Measurements from ENCODE around the gene BCL2L14.

DNA sequence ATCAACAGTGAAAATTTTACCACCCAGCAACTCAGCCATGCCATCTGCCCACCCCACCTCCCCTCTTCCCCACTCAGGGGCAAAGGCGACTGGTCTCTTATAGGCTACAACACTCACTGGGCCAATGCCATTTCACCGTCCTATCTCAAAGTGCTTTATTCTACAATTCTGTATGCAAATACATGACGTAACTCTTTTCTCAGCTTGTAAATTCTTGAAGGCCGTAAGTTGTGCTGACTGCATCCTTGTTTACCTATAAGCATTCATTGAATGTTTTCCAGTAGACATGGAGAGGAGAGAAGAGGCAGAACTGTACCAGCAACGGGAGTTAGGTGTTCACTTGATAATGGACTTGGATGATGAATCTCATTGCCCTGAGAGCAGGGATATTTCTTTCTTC lies 15.6 kb downstream of the BCL2L14 start:
- TF ChIP-seq, protein P1, sequence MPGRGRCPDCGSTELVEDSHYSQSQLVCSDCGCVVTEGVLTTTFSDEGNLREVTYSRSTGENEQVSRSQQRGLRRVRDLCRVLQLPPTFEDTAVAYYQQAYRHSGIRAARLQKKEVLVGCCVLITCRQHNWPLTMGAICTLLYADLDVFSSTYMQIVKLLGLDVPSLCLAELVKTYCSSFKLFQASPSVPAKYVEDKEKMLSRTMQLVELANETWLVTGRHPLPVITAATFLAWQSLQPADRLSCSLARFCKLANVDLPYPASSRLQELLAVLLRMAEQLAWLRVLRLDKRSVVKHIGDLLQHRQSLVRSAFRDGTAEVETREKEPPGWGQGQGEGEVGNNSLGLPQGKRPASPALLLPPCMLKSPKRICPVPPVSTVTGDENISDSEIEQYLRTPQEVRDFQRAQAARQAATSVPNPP (IDR thresholded peaks at IDR 0.05; ENCODE audit: borderline replicate concordance, insufficient read depth, insufficient read length) = no peak
- no peak for TF ChIP-seq SMC3 (conservative IDR thresholded peaks at IDR 0.05; ENCODE audit: insufficient read depth, low read depth, low read length)
- no peak for TF ChIP-seq SREBF2 (CRISPR knock-in tag; IDR thresholded peaks at IDR 0.05)
- no peak for TF ChIP-seq MXI1 (IDR thresholded peaks at IDR 0.05; ENCODE audit: low read depth, low read length)
- no peak for TF ChIP-seq PML (IDR thresholded peaks at IDR 0.05; ENCODE audit: low read length)
- TF ChIP-seq PTBP1 (IDR thresholded peaks at IDR 0.05; ENCODE audit: low read depth, low read length) = no peak
- TF ChIP-seq, protein P2, sequence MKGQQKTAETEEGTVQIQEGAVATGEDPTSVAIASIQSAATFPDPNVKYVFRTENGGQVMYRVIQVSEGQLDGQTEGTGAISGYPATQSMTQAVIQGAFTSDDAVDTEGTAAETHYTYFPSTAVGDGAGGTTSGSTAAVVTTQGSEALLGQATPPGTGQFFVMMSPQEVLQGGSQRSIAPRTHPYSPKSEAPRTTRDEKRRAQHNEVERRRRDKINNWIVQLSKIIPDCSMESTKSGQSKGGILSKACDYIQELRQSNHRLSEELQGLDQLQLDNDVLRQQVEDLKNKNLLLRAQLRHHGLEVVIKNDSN (CRISPR knock-in tag; IDR thresholded peaks at IDR 0.05) = no peak
- TF ChIP-seq, protein P3, sequence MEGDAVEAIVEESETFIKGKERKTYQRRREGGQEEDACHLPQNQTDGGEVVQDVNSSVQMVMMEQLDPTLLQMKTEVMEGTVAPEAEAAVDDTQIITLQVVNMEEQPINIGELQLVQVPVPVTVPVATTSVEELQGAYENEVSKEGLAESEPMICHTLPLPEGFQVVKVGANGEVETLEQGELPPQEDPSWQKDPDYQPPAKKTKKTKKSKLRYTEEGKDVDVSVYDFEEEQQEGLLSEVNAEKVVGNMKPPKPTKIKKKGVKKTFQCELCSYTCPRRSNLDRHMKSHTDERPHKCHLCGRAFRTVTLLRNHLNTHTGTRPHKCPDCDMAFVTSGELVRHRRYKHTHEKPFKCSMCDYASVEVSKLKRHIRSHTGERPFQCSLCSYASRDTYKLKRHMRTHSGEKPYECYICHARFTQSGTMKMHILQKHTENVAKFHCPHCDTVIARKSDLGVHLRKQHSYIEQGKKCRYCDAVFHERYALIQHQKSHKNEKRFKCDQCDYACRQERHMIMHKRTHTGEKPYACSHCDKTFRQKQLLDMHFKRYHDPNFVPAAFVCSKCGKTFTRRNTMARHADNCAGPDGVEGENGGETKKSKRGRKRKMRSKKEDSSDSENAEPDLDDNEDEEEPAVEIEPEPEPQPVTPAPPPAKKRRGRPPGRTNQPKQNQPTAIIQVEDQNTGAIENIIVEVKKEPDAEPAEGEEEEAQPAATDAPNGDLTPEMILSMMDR (IDR thresholded peaks at IDR 0.05 in 2 of 3, conservative IDR thresholded peaks at IDR 0.05 in 1 of 3; ENCODE audit: insufficient read depth in 2 of 3, low read depth in 1 of 3, low read length in 3 of 3) = no peak
- TF ChIP-seq, protein P4, sequence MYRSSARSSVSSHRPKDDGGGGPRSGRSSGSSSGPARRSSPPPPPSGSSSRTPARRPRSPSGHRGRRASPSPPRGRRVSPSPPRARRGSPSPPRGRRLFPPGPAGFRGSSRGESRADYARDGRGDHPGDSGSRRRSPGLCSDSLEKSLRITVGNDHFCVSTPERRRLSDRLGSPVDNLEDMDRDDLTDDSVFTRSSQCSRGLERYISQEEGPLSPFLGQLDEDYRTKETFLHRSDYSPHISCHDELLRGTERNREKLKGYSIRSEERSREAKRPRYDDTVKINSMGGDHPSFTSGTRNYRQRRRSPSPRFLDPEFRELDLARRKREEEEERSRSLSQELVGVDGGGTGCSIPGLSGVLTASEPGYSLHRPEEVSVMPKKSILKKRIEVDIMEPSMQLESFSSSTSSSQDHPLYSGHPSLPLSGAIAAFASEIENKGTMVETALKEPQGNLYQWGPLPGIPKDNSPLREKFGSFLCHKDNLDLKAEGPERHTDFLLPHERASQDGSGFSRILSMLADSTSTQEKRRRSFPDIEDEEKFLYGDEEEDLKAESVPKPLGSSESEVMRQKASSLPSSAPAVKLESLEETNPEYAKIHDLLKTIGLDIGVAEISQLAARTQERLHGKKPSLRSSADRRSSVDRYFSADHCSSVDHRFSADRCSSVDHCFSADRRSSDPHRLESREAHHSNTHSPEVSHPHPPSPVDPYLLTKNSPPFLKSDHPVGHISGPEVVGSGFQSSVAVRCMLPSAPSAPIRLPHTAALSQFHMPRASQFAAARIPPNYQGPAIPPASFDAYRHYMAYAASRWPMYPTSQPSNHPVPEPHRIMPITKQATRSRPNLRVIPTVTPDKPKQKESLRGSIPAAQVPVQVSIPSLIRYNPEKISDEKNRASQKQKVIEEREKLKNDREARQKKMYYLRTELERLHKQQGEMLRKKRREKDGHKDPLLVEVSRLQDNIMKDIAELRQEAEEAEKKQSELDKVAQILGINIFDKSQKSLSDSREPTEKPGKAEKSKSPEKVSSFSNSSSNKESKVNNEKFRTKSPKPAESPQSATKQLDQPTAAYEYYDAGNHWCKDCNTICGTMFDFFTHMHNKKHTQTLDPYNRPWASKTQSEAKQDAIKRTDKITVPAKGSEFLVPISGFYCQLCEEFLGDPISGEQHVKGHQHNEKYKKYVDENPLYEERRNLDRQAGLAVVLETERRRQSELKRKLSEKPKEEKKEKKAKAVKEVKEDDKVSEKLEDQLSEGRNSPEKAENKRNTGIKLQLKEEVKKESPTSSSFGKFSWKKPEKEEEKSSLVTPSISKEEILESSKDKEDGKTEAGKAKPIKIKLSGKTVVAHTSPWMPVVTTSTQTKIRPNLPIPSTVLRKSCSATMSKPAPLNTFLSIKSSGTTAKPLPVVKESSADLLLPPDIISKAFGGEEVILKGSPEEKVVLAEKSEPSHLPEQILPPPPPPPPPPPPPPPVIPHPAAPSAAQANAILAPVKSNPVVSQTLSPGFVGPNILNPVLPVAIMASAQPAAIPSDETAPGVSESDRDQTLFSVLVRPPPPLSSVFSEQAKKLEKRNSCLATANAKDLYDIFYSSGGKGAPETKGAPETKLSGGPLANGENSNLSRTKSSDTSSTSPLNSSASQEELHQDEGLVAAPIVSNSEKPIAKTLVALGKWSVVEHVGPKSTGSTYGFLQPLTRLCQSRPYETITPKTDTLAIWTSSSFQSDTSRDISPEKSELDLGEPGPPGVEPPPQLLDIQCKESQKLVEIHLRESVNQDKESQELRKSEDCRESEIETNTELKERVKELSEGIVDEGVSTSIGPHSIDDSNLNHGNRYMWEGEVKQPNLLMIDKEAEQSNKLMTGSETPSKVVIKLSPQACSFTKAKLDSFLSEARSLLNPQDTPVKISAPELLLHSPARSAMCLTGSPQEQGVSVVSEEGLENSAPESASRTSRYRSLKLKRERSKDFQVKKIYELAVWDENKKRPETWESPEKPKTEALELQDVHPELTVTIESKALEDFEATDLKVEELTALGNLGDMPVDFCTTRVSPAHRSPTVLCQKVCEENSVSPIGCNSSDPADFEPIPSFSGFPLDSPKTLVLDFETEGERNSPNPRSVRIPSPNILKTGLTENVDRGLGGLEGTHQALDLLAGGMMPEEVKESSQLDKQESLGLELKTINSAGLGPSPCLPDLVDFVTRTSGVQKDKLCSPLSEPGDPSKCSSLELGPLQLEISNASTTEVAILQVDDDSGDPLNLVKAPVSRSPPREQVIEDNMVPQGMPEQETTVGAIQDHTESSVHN (IDR thresholded peaks at IDR 0.05; ENCODE audit: borderline replicate concordance in 1 of 2, low read depth in 1 of 2) = no peak
- no peak for TF ChIP-seq EZH2 (IDR thresholded peaks at IDR 0.05; ENCODE audit: borderline replicate concordance, low read depth, low read length)
- no peak for TF ChIP-seq FUS (optimal IDR thresholded peaks at IDR 0.05; ENCODE audit: low read depth, low read length)
- TF ChIP-seq POLR2A (conservative IDR thresholded peaks at IDR 0.05) = no peak
- no peak for TF ChIP-seq ZBTB1 (CRISPR knock-in tag; IDR thresholded peaks at IDR 0.05; ENCODE audit: borderline replicate concordance, low read depth)
- TF ChIP-seq ZNF707 (CRISPR knock-in tag; conservative IDR thresholded peaks at IDR 0.05) = no peak

All from K562 (cell line).